Cortex of kidney (tissue), 1 donor: ENCODE data around the gene OR52E5.

Experiments
- DNase-seq: peaks from one replicate; lab custom pipeline; 2025; lab: John Stamatoyannopoulos, UW

Gene OR52E5

DNA sequence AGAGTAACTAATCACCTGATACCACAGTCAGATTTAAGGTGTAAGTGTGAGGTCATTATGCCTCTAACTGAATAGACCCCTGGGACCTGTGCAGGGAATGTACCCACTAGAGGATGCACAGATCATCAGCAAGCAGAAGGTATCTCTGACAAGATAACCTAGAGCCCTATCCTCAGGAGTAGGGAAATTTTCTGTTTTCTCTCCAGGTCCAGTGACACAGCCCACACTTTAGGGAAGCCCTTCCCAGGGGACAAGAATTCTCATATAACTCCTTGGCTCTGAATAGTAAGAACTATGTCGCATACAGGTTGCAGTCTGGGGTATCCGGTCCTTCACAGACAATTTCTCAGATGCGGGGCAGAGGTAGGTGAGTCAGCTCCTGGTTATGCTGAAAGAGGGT, at the start of gene OR52E5:
OR52E5 (plus strand) TSS at position 301 of the 400 bp plus-strand sequence. CDS start 7,569 bp downstream, outside the sequence.
- no peak for DNase-seq

DNA sequence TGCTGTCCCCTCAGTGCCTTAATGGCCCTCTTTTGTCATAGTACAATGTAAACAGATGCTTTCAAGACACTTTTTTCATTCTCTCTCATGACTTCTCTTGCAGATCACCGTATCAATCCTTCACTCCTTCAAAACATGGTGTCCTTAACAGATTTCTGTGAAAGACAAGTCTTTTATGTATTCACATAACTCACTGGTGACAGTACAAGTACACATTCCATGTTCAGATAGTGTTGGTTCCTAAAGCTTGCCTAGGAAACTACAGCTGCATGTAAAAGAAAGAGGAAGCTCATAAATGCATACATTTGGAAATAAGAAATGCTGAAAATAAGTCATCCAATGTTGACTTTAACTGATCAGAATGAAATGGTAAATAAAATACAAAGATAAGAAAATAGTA, 46.3 kb upstream of the OR52E5 start:
- DNase-seq = no peak

- DNase-seq = no peak
Observed at GRCh38 chr11:5847711-5848110, 45.3 kb upstream of the OR52E5 start.

- DNase-seq = no peak
Observed at GRCh38 chr11:5851002-5851401, 42.0 kb upstream of the OR52E5 start.

- no peak for DNase-seq
Observed at GRCh38 chr11:5857590-5857989, 35.4 kb upstream of the OR52E5 start, which contains the start of gene OR52E8. Gene OR52E8 (minus strand): TSS chr11:5857690. CDS start chr11:5857690, 0 bp downstream.

GRCh38 chr11:5865826-5866225, 27.2 kb upstream of the OR52E5 start:
- no peak for DNase-seq

DNA sequence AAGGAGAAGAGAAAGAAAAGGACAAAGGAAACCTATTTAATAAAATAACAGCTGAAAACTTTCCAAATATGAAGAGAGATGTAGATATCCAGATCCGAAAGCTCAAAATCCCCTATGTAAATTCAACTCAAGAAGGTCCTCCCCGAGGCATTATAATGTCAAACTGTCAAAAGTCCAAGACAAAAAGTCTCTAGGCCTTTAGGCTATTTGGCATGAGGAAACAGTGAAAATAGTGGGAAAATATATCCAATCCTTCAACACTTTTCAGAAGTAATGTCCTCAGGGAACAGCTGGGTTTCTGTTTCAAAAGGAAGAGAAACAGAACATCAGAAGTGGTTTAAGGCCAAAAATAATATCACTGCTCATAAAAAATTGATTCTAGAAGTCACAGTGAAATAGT, 14.4 kb upstream of the OR52E5 start:
- no peak for DNase-seq

GRCh38 chr11:5880329-5880728, 12.7 kb upstream of the OR52E5 start, which contains the start of gene OR52E4:
Gene OR52E4 (plus strand): TSS chr11:5880629. CDS start chr11:5884293, 3,664 bp downstream.
- DNase-seq = no peak

DNA sequence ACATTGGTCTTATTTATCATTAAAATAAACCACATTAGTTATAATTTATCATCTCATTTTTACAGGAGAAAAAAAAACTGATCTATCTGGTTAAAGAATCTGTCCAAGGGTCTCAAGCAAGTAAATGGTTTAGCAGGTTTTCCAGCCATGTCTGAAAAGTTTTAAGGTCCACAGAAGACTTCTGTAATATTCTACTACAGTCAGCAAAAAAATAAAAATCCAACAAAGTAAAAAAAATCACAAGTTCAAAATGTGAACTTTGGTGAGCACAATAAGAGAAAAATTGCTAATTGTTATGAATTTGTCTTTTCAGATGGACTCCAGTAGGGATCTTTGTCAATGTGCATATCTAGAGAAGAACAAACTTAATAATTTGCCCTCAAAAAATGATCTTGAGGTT, 11.3 kb upstream of the OR52E5 start:
- DNase-seq = no peak

- DNase-seq = no peak
Observed at GRCh38 chr11:5887172-5887571, 5.8 kb upstream of the OR52E5 start.

- no peak for DNase-seq
Observed at GRCh38 chr11:5887661-5888060, 5.3 kb upstream of the OR52E5 start.

- no peak for DNase-seq
Observed at GRCh38 chr11:5891216-5891800, 1.7 kb upstream of the OR52E5 start.

- DNase-seq = no peak
Observed at GRCh38 chr11:5899534-5899933, 6.5 kb downstream of the OR52E5 start.

DNA sequence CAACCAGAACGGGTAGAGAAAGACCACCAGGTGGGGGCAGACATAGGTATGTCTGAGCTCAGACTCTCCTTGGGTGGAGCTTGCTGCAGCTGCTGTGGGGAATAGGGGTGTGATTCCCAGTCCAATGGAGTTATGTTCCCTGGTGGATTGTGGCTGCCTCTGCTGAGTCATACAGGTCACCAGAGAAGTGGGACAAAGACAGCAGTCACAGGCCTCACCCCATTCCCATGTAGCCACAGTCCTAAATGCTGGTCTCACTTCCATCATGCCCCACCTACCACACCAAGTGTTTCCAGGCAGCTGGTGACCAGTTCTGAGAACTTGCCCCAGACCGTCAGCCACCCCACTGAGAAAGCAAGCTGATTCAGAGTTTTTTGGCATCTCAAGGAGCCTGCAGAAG, 17.5 kb downstream of the OR52E5 start:
- no peak for DNase-seq

DNA sequence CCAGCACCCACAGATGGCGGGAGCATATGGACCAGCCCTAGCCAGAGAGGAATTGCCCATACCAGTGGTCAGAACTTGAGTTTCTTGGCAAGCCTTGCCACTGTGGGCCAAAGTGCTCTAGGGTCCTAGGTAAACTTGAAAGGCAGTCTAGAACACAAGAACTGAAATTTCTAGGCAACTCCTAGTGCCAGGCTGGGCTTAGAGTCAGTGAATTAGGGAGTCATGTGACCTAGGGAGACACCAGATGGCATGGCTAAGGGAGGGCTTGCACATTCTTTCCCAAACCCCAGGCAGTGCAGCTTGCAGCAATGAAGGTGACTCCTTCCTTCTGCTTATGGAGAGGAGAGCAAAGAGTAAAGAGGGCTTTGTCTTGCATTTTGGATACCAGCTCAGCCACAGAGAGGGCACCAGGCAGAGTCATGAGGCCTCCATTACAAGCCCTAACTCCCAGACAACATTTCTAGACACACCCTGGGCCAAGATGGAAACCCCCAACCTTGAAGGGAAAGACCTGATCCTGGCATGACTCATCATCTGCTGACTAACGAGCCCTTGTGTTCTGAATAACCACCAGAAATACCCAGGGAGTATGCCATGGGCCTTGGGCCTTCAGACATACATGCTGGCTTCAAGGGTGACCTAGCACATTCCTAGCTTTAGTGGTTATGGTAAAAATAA, 29.9 kb downstream of the OR52E5 start:
- DNase-seq = no peak

- no peak for DNase-seq
Observed at GRCh38 chr11:5923427-5923776, 30.4 kb downstream of the OR52E5 start.

DNA sequence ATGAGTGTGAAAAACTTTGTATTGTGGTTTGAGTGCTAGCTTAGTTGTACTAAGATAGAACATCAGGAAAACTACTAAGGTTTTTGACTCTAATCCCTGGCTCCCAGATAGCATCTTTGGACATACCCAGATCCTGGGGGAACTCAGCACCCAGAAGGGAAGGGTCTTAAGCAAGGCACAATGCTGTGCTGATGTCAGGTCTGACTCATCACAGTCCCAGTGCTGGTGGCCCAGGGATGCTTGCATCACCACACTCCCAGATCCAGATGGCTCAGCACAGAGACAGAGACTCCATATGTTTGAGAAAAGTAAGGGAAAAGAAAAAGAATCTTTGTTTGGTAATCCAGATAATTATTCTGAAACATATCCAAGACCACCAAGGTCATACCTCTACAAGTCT, 30.8 kb downstream of the OR52E5 start:
- DNase-seq = no peak

- DNase-seq = no peak
Observed at GRCh38 chr11:5928271-5928670, 35.3 kb downstream of the OR52E5 start.

DNA sequence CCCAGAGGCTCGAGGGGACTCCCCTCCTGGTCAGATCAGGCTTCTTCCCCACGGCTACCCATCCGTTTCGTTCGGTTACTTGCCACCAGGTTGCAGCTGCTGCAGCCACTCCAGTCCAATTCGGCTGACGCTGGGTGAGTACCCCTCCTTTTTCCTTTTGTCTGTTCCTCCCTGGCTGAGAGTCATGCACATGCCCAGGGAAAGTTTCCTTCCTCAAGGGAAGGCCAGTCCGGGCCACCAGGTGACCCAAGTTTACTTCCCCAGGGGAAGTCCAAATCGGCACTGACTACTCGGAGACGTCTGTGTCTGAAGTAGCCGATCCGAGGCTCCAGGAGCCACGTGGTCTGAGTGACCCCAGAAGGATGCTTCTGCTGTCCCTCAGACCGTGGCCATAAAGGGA, 35.8 kb downstream of the OR52E5 start:
- no peak for DNase-seq

DNA sequence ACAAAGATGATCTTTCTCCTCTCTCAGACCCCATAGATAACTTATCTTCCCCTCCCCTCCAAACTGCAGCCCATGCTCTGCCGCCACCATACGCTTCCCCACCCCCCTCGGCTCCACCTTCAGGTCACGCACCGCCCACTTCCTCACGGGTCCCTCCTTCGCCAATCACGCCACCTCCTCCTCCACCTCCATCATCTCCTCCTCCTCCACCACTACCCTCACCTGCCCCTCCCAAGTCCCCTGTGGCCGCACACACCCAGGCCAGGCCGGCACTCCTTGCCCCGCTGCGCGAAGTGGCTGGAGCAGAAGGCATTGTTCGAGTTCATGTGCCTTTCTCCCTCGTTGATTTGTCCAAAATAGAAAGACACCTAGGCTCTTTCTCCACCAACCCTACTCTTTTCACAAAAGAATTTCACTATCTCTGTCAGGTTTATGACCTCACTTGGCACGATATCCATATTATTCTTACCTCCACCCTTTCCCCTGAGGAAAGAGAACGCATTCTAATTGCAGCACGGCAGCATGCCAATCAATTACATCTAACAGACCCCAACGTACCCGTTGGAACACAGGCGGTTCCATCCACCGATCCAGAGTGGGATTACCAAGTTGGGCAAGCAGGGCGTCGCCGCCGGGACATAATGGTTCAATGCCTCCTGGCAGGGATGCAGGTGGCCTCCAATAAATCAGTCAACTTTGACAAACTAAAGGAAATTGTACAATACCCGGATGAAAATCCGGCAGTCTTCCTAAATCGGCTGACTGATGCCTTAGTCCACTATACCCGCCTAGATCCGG, 36.8 kb downstream of the OR52E5 start:
- no peak for DNase-seq

- no peak for DNase-seq
Observed at GRCh38 chr11:5930614-5931013, 37.6 kb downstream of the OR52E5 start.

DNA sequence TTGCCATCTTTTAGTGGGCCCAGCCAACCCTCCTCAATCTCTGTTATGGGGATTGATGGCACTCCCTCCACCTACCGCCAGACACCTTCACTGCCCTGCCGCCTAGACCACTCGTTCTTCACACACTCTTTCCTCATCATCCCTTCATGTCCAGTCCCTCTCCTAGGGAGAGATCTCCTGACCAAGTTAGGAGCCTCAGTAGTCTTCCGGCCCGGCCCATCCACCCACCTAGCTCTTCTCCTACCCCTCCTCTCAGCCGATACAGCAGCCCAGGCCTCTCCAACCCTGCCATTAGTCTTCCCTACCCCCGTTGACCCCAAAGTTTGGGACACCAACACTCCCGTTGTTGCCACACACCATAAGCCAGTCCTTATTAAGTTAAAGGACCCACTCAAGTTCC, 38.1 kb downstream of the OR52E5 start:
- DNase-seq = no peak

DNA sequence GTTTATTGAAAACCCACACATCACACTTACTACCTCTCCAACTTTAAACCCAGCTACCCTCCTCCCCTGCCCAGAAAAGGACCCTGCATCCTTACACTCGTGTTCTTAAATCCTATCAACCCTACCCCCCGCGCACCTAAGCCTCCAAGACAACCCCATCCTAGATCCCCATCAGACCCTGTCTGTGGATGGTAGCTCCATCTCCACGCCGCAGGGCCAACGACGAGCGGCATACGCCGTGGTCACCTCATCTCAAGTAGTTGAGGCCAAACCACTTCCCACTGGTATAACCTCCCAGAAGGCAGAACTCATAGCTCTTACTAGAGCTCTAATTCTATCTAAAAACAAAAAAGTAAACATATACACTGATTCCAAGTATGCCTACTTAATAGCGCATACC, 39.7 kb downstream of the OR52E5 start:
- no peak for DNase-seq
